ENCODE data around the gene ADSS2.

ADSS2 gene

GRCh38 chr1:244456586-244456985 is 4.9 kb upstream of the ADSS2 start:
- TF ChIP-seq CTCF (IDR thresholded peaks at IDR 0.05; ENCODE audit: poor library complexity, severe bottlenecking): no peak
- no peak for DNase-seq (ENCODE audit: low spot score)
- no peaks in the 10 kb centered on the region for H3K27me3 ChIP-seq (ENCODE audit: insufficient read depth, poor library complexity, severe bottlenecking)
- no peaks in the 10 kb centered on the region for H3K36me3 ChIP-seq (ENCODE audit: low read depth)
- H3K9me3 ChIP-seq (ENCODE audit: severe bottlenecking): no peaks in the 10 kb centered on the region
- peaks cover 15% of the 10 kb centered on the region for H3K4me1 ChIP-seq (ENCODE audit: insufficient read depth, poor library complexity, severe bottlenecking)
- H3K4me3 ChIP-seq (ENCODE audit: severe bottlenecking): no peak overlapping the region
- no peak for ATAC-seq (ENCODE audit: low read depth)
- no peak overlapping the region for H3K27ac ChIP-seq (ENCODE audit: poor library complexity, severe bottlenecking)

GRCh38 chr1:244454412-244454811 is 2.7 kb upstream of the ADSS2 start:
- H3K27ac ChIP-seq (ENCODE audit: poor library complexity, severe bottlenecking): no peak overlapping the region
- ATAC-seq (ENCODE audit: low read depth): no peak
- no peaks in the 10 kb centered on the region for H3K9me3 ChIP-seq (ENCODE audit: severe bottlenecking)
- TF ChIP-seq CTCF (IDR thresholded peaks at IDR 0.05; ENCODE audit: poor library complexity, severe bottlenecking): no peak
- H3K27me3 ChIP-seq (ENCODE audit: insufficient read depth, poor library complexity, severe bottlenecking): no peaks in the 10 kb centered on the region
- no peak for DNase-seq (ENCODE audit: low spot score)
- H3K4me3 ChIP-seq (ENCODE audit: severe bottlenecking): no peak overlapping the region
- H3K36me3 ChIP-seq (ENCODE audit: low read depth): peaks cover 7% of the 10 kb centered on the region
- peaks cover 16% of the 10 kb centered on the region for H3K4me1 ChIP-seq (ENCODE audit: insufficient read depth, poor library complexity, severe bottlenecking)

GRCh38 chr1:244451951-244452795 is 464 bp upstream of the ADSS2 start:
- TF ChIP-seq CTCF (IDR thresholded peaks at IDR 0.05; ENCODE audit: poor library complexity, severe bottlenecking): peak; percentile 57
- H3K4me3 ChIP-seq (ENCODE audit: severe bottlenecking): peak overlapping the region; percentile 82
- DNase-seq (ENCODE audit: low spot score) (peak; percentile 96), ATAC-seq (ENCODE audit: low read depth) (peak; percentile 94)
- H3K27ac ChIP-seq (ENCODE audit: poor library complexity, severe bottlenecking): peak overlapping the region; percentile 78
- H3K4me1 ChIP-seq (ENCODE audit: insufficient read depth, poor library complexity, severe bottlenecking): peaks cover 26% of the 10 kb centered on the region
- no peaks in the 10 kb centered on the region for H3K27me3 ChIP-seq (ENCODE audit: insufficient read depth, poor library complexity, severe bottlenecking)
- H3K36me3 ChIP-seq (ENCODE audit: low read depth): peaks cover 29% of the 10 kb centered on the region
- no peaks in the 10 kb centered on the region for H3K9me3 ChIP-seq (ENCODE audit: severe bottlenecking)

- Histone ChIP-seq H3K9me3 (ENCODE audit: severe bottlenecking) (no peaks in the 10 kb centered on the region), H3K4me1 (ENCODE audit: insufficient read depth, poor library complexity, severe bottlenecking) (peaks cover 28% of the 10 kb centered on the region), H3K27ac (ENCODE audit: poor library complexity, severe bottlenecking) (peak overlapping the region; percentile 78), H3K4me3 (ENCODE audit: severe bottlenecking) (peak overlapping the region; percentile 82), H3K27me3 (ENCODE audit: insufficient read depth, poor library complexity, severe bottlenecking) (no peaks in the 10 kb centered on the region), H3K36me3 (ENCODE audit: low read depth) (peaks cover 33% of the 10 kb centered on the region)
- ATAC-seq (ENCODE audit: low read depth): peak; percentile 10; the same call in 2 of the 3 replicates
- no peak for TF ChIP-seq CTCF (IDR thresholded peaks at IDR 0.05; ENCODE audit: poor library complexity, severe bottlenecking)
- DNase-seq (ENCODE audit: low spot score): no peak
Observed at GRCh38 chr1:244450597-244451538, 841 bp downstream of the ADSS2 start.
